ENCODE results near the gene SLX9. TPM values are rescaled to one million over a fixed set of nuclear protein-coding genes. Genes with fewer than 3 reads are reported as not detected.

SLX9 gene
- polyA plus RNA-seq, 1 experiment, result 12.4 TPM

DNA sequence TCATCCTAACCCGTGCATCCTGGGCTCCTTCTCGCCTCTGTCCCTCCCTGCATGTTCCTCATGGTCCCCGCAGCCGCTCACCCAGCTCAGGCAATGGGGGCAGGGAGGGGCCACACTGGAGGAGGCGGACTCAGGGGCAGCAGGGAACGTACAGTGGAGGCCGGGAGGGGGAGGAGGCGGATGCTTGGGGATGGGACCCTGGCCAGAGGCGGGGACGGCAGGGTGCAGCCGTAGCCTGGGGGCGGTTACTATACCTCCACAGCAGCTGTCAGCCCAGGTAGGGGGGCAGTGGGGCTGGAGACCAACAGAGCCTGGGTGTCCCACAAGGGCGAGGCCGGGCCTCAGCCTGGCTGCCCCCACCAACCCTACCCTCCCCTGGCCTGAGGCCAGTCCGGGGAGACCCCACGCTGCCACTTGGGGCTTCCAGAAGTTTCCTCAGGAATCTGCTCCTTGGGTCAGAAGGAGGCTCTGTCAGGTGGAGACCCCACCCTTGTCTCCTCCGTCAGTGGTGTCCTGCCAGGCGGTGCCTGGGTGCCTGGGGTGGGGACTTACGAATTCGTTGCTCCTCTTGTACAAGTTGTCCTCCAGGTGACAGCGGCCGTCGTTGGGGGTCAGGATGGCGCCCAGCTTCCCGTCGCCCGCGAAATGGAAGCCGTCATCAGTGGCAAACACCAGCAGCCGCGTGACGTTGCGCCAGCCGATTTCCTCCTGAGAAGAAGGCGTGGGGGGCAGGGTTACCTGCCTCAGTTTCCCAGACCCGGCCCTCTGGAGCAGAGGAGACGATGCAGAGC, 39.9 kb upstream of the SLX9 start:
- POLR2A ChIA-PET, result no interaction called here
- no peak for DNase-seq (ENCODE audit: low read depth)
- no peaks in the 10 kb centered on the region for H3K36me3 ChIP-seq (ENCODE audit: control insufficient read depth, insufficient read depth, low read length)
- CTCF ChIA-PET, result interaction anchor here (1.0 kb wide), 1 partner anchor 27 kb away, joined by 3 read pairs; no protein-coding TSS in a partner anchor
- H3K27me3 ChIP-seq (ENCODE audit: control insufficient read depth, insufficient read depth, low read length), result peaks cover 18% of the 10 kb centered on the region
- no peak overlapping the region for H3K4me3 ChIP-seq (ENCODE audit: low read depth, low read length)
- TF ChIP-seq, protein P1, sequence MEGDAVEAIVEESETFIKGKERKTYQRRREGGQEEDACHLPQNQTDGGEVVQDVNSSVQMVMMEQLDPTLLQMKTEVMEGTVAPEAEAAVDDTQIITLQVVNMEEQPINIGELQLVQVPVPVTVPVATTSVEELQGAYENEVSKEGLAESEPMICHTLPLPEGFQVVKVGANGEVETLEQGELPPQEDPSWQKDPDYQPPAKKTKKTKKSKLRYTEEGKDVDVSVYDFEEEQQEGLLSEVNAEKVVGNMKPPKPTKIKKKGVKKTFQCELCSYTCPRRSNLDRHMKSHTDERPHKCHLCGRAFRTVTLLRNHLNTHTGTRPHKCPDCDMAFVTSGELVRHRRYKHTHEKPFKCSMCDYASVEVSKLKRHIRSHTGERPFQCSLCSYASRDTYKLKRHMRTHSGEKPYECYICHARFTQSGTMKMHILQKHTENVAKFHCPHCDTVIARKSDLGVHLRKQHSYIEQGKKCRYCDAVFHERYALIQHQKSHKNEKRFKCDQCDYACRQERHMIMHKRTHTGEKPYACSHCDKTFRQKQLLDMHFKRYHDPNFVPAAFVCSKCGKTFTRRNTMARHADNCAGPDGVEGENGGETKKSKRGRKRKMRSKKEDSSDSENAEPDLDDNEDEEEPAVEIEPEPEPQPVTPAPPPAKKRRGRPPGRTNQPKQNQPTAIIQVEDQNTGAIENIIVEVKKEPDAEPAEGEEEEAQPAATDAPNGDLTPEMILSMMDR (IDR thresholded peaks at IDR 0.05; ENCODE audit: insufficient read depth, low read depth, low read length), result no peak

DNA sequence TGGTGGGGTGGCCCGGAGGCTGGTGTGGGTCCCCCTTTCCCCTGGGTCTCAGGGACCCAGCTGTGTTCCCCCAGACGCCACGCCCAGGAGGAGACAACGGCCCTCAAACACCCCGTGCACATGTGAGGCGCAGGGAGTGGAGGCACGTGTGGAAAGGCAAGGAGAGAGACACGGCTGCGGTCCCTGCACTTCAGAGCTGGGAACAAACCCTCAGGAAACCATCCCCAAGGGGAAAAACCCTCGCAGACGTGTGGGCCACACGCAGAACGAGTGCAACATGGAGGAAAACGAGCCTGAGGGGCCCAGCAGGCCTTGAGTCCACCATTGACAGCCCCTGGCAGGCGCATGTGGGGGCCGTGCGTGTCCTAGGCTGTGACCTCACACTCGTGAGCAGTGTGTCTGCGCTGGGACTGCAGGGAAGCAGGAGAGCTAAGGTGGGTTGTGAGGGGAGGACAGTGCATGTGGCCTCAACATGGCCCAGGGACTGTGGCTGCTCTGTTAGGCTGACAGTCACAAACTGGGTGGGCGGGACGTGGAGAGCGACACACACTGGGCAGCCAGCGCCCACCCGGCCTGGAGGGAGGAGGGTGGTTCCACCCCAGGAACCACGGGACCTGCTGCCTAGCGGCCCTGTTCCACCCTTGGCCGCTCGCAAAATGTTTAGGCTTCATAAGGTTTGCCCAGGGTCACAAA, 39.1 kb upstream of the SLX9 start:
- H3K27me3 ChIP-seq (ENCODE audit: control insufficient read depth, insufficient read depth, low read length), result peaks cover 20% of the 10 kb centered on the region

DNA sequence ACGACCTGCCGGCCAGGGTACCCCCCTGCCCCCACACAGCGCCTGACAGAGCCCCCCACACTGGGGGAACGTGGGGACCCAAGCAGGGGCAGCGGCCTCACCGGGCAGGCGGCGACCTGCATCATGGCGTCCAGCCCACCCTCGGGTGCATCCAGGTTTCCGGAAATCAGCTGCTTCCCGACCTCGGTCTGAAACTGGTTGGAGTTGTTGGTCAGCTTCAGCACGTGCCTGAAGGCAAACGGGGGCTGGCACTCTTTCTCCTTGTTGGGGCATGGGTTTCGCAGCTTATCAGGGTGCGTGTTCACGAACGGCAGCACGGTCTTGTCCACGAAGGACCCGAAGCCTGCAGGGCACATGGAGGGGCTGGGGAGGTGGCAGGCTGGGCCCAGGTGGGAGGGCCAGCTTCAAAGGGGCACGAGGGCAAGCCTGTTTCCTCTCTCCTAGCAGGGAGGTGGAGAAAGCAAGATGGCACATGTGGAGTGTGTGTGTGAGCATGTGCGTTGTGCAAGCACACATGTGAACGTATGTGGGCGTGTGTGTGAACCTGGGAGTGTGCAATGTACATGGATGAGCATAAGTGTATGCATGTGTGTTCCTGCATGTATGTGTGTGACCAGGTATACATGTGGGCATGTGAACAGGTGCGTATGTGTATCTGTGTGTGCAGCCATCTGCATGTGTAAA, 38.3 kb upstream of the SLX9 start:
- Histone ChIP-seq H3K27me3 (ENCODE audit: control insufficient read depth, insufficient read depth, low read length) (peaks cover 26% of the 10 kb centered on the region), H3K4me3 (ENCODE audit: low read depth, low read length) (no peak overlapping the region), H3K36me3 (ENCODE audit: control insufficient read depth, insufficient read depth, low read length) (no peaks in the 10 kb centered on the region)
- POLR2A ChIA-PET, result no interaction called here
- no peak for DNase-seq (ENCODE audit: low read depth)
- CTCF ChIA-PET, result no interaction called here
- TF ChIP-seq, protein P1 (IDR thresholded peaks at IDR 0.05; ENCODE audit: insufficient read depth, low read depth, low read length), result no peak

More for the DNA sequence above, 39.1 kb upstream of the SLX9 start:
- TF ChIP-seq, protein P1 (IDR thresholded peaks at IDR 0.05; ENCODE audit: insufficient read depth, low read depth, low read length), result no peak
- no peak for DNase-seq (ENCODE audit: low read depth)
- POLR2A ChIA-PET, result no interaction called here
- CTCF ChIA-PET, result interaction anchor here (1.0 kb wide), 1 partner anchor 26 kb away, joined by 3 read pairs; no protein-coding TSS in a partner anchor
- Histone ChIP-seq H3K36me3 (ENCODE audit: control insufficient read depth, insufficient read depth, low read length) (no peaks in the 10 kb centered on the region), H3K4me3 (ENCODE audit: low read depth, low read length) (no peak overlapping the region)

DNA sequence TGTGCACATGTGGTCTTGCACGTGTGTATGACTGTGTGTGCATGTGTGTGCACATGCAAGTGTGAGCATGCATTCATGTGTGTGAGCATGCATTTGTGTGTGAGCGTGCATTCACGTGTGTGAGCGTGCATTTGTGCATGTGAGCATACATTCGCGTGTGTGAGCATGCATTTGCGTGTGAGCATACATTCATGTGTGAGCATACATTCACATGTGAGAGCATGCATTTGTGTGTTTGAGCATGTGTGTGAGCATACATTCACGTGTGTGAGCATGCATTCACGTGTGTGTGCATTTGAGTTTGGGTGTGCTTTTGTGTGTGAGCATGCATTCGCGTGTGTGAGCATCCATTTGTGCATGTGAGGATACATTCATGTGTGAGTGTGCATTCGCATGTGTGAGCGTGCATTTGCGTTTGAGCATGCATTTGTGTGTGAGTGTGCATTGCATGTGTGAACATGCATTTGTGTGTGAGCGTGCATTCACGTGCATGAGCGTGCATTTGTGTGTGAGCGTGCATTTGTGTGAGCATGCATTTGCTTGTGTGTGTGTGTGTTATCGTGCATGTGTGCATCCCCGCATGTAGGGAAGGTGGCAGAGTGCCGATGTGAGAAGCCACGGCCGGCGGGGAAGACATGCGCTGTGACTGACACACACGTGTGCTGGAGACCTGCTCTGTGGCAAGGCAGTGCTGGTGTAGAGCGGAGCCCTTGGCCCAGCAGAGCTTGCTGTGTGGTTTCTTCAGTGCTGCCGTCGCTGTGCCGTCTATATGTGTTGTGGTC, 37.4 kb upstream of the SLX9 start:
- CTCF ChIA-PET, result no interaction called here
- POLR2A ChIA-PET, result no interaction called here
- H3K36me3 ChIP-seq (ENCODE audit: control insufficient read depth, insufficient read depth, low read length), result no peaks in the 10 kb centered on the region
- H3K4me3 ChIP-seq (ENCODE audit: low read depth, low read length), result no peak overlapping the region
- TF ChIP-seq, protein P1 (IDR thresholded peaks at IDR 0.05; ENCODE audit: insufficient read depth, low read depth, low read length), result no peak
- no peak for DNase-seq (ENCODE audit: low read depth)
- peaks cover 32% of the 10 kb centered on the region for H3K27me3 ChIP-seq (ENCODE audit: control insufficient read depth, insufficient read depth, low read length)
